Brain microvascular endothelial cell (primary cell): ENCODE measurements around the gene TBPL1.
"Not testable (repeated sequence)": the region's sequence is repeated elsewhere in the genome, so short reads cannot be mapped to it uniquely, and the experiment has no call there.

ENCODE experiments used
- DNase-seq: peaks from one replicate; pipeline ENCODE4 v3.0.0-alpha.2; 2020
- H3K27ac ChIP-seq: fragments of 250-450 bp; sonication (Bioruptor Pico); 2 replicates; pipeline ENCODE4 v1.5.1; 2020; ENCODE audit warnings: mild to moderate bottlenecking, moderate library complexity
- H3K27me3 ChIP-seq: fragments of 250-450 bp; sonication (Bioruptor Pico); replicated peaks from 2 replicates; pipeline ENCODE4 v1.5.1; 2020; ENCODE audit warnings: mild to moderate bottlenecking
- H3K36me3 ChIP-seq: fragments of 250-450 bp; sonication (Bioruptor Pico); replicated peaks from 2 replicates; pipeline ENCODE4 v1.5.1; 2020; ENCODE audit warnings: mild to moderate bottlenecking
- H3K4me3 ChIP-seq: 2 replicates; pipeline ENCODE4 v1.5.1; 2011; ENCODE audit warnings: low read depth, mild to moderate bottlenecking, control low read depth, low read length, moderate library complexity
- in situ Hi-C: cut with HindIII; loops from 2 replicates; pipeline ENCODE4 v1.10.0; 2017; ENCODE audit warnings: low sequenced_read_pairs, low pct_ligation_motif_present
- TF ChIP-seq, protein P1 (sequence below): IDR thresholded peaks from 2 replicates; pipeline ENCODE4 v1.5.1; 2011; ENCODE audit warnings: low read depth, mild to moderate bottlenecking, moderate library complexity, low read length, control low read depth, inconsistent platforms; ENCODE audit errors: missing control alignments

The TBPL1 gene

DNA sequence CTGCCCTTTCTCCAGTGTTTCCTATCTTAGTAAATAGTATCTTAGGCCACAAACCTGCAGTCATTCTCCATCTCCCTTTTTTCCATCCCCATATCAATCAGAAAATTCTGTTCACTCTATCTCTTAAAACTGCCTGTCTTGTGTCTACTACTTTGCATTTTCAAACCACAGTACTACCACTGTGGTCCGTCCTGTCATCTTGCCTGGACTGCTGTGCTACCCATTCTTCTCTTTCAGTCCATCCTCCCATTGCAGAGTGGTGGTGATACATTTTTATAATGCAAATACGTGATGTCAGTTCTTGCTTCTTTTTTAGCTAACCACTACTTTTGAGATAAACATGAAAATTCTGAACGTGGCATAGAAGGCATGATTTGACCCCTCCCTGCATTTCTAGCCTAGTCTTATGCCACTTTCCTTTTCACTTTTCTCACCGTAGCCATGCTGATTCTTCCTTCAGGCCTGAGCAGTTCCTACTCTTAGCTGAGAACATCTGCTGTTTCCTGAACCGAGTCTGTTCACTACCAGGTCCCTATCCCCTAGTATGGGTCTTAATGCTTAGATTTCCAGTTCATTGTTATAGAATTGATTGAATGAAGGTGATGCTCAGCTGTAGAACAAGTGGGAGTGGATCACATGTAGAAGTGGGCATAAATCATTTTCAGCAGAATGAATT is 13.8 kb downstream of the TBPL1 start:
- TF ChIP-seq, protein P1, sequence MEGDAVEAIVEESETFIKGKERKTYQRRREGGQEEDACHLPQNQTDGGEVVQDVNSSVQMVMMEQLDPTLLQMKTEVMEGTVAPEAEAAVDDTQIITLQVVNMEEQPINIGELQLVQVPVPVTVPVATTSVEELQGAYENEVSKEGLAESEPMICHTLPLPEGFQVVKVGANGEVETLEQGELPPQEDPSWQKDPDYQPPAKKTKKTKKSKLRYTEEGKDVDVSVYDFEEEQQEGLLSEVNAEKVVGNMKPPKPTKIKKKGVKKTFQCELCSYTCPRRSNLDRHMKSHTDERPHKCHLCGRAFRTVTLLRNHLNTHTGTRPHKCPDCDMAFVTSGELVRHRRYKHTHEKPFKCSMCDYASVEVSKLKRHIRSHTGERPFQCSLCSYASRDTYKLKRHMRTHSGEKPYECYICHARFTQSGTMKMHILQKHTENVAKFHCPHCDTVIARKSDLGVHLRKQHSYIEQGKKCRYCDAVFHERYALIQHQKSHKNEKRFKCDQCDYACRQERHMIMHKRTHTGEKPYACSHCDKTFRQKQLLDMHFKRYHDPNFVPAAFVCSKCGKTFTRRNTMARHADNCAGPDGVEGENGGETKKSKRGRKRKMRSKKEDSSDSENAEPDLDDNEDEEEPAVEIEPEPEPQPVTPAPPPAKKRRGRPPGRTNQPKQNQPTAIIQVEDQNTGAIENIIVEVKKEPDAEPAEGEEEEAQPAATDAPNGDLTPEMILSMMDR: no peak
- Histone ChIP-seq H3K27ac (no peak overlapping the region), H3K4me3 (no peak overlapping the region), H3K36me3 (no peaks in the 10 kb centered on the region), H3K27me3 (no peaks in the 10 kb centered on the region)
- in situ Hi-C loops: no loop called here
- no peak for DNase-seq

DNA sequence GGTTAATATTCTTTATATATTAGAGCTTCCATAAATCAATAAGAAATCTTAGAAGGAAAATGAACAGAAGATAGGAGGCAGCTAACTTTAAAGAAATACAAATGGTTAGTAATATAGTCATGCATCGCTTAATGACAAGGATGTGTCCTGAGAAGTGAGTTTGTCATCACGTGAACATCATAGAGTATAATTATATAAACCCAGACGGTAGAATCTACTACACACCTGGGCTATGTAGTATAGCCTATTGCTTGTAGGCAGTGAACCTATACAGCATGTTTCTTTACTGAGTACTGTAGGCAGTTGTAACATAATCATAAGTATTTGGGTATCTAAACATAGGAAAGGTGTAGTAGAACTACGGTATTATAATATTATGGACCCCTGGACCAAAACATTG is 14.3 kb downstream of the TBPL1 start:
- Histone ChIP-seq H3K36me3 (no peaks in the 10 kb centered on the region), H3K4me3 (no peak overlapping the region), H3K27me3 (no peaks in the 10 kb centered on the region), H3K27ac (peak overlapping the region; percentile 47)
- no peak for DNase-seq
- TF ChIP-seq, protein P1: no peak
- in situ Hi-C loops: no loop called here

DNA sequence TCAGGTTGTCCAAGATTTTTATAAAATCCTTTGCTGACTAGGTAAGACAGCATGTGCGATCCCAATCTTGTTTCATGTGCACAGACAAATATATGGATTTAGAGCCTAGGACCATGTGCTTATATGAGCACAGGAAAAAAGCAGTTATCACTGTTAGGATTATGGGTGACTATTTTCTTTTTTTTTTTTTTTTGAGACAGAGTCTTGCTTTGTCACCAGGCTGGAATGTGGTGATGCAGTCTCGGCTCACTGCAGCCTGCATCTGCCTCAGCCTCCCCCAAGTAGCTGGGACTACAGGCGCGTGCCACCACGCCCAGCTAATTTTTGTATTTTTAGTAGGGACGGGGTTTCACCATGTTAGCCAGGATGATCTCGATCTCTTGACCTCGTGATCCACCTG is 14.8 kb downstream of the TBPL1 start:
- DNase-seq: peak; percentile 80
- H3K4me3 ChIP-seq, H3K27me3 ChIP-seq, H3K36me3 ChIP-seq, in situ Hi-C loops: not testable (repeated sequence)
- peak overlapping the region; percentile 47 for H3K27ac ChIP-seq

DNA sequence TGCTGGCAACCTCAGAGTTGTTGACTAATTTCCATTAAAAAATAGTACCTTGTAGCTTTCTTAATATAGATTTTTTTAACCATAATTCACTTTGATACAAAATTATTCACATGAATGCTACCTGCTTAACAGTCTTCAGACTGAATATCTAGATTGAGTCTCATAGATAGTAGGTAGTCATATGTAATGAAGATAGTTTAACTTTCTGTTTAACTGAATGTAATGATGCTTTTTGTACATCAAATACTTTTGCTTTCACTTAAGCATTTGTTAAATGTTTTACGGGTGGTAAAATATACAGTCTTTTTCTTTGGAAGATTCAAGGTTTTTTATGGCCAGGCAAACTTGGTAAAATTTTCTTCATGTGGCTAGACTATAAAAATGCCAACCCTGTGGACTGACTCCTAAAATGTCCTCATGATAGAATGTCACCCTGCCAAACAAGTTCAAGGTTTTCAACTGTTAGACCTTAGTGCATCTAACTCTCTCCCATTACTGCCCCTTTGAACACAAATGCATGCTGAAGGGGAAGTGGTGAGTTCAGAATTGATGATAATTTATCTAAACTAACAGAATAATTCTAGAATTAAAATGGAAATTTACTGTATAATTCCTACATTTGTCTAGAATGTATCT is 16.4 kb downstream of the TBPL1 start:
- TF ChIP-seq, protein P1: no peak
- in situ Hi-C loops: no loop called here
- Histone ChIP-seq H3K36me3 (no peaks in the 10 kb centered on the region), H3K27me3 (no peaks in the 10 kb centered on the region), H3K4me3 (no peak overlapping the region), H3K27ac (no peak overlapping the region)
- no peak for DNase-seq

DNA sequence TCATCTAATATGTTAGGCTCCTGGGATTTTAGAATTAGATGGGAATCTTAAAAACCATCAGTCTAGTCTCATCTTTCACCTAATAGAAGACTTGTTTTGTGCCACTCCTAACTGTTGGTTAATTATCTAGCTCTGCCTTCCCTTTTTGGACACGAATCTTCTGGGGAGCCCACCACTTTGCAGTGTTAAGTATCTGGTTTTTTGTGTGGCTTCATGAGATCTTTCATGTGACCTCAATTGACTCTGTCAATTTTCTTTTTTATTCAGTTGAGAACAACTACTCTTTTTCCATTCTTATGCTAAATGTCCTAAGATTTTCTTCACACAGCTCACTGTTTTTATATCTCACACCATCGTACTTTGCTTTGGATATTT is 16.9 kb downstream of the TBPL1 start:
- in situ Hi-C loops: no loop called here
- no peak overlapping the region for H3K4me3 ChIP-seq
- no peak for DNase-seq
- H3K27me3 ChIP-seq: no peaks in the 10 kb centered on the region
- TF ChIP-seq, protein P1: no peak
- no peaks in the 10 kb centered on the region for H3K36me3 ChIP-seq
- H3K27ac ChIP-seq: no peak overlapping the region

DNA sequence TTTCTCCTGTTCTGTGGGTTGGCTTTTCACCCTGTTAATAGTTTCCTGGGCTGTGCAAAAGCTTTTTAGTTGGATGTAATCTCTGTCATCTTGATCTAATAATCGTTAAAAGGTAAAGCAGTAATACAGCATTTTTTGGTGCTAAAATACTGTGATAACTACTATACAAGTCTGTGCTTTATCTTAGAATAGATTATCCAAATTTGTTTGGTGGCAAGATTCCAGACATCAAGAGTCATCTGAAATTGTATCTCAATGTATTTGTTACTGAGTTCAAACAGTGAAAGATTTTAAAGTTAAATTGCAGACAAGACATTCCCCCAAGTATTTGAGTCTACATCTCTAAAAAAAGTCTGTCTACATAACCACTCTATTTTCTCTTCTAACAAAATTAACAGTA is 18.8 kb downstream of the TBPL1 start:
- Histone ChIP-seq H3K27me3 (no peaks in the 10 kb centered on the region), H3K27ac (no peak overlapping the region), H3K4me3 (no peak overlapping the region), H3K36me3 (no peaks in the 10 kb centered on the region)
- DNase-seq: no peak
- TF ChIP-seq, protein P1: no peak
- in situ Hi-C loops: no loop called here
